Activated naive CD4-positive, alpha-beta T cell treated with anti-CD3 and anti-CD28 coated beads, Interleukin-2, amount 50 U/mL, for 16 hours (primary cell): Measurements from ENCODE around the gene ATP5MG.

Experiments used
- DNase-seq: peaks from one replicate; pipeline ENCODE4 v3.0.0-alpha.2; 2020

The ATP5MG gene

GRCh38 chr11:118442908-118443589, 41.6 kb downstream of the ATP5MG start:
- no peak for DNase-seq

- DNase-seq: no peak
These were observed 42.3 kb downstream of the ATP5MG start for GRCh38 chr11:118443590-118444218.

GRCh38 chr11:118447423-118447822, 46.0 kb downstream of the ATP5MG start:
- no peak for DNase-seq

- DNase-seq: no peak
These were observed 46.9 kb downstream of the ATP5MG start for GRCh38 chr11:118448294-118448693.

GRCh38 chr11:118449316-118449918, 48.0 kb downstream of the ATP5MG start:
- no peak for DNase-seq

GRCh38 chr11:118450451-118450850, 49.0 kb downstream of the ATP5MG start:
- DNase-seq: no peak
